OCI-LY1 (cell line): ENCODE measurements around the gene DENND1A.

Experiments used
- EZH2 ChIP-seq: fragments of 200-600 bp; sonication (generic), shearing (Covaris generic); IDR thresholded peaks from 2 replicates; pipeline ENCODE4 v1.8.0; 2017; ENCODE audit warnings: borderline replicate concordance, mixed run types, mild to moderate bottlenecking, antibody characterized with exemption, low read length, moderate library complexity, mixed read lengths
- TF ChIP-seq, protein P1 (sequence below): fragments of 200-600 bp; sonication (generic), shearing (Covaris generic); IDR thresholded peaks from 2 replicates; pipeline ENCODE4 v1.5.1; 2017; ENCODE audit warnings: mild to moderate bottlenecking, antibody characterized with exemption, low read length, moderate library complexity, mixed read lengths

DNA sequence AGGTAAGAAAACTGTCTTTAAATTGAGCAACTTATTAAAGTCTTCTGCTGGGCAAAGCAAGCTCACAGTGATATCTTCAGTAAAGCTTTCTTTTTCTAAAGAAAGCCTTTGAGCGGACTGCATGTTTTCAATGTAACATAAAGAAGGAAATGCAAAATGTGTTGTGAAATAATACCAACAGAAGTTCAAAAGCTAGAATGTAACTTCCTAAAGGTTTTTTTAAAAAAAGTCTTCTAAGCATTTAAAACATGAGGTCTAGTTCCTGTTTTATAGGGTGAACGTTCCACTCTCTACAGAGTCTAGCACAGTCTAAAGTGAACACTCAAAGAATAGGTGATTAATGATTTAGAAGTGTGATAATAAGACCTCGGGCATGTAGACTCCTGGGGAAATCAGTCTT lies 62.9 kb downstream of the DENND1A start:
- TF ChIP-seq, protein P1, sequence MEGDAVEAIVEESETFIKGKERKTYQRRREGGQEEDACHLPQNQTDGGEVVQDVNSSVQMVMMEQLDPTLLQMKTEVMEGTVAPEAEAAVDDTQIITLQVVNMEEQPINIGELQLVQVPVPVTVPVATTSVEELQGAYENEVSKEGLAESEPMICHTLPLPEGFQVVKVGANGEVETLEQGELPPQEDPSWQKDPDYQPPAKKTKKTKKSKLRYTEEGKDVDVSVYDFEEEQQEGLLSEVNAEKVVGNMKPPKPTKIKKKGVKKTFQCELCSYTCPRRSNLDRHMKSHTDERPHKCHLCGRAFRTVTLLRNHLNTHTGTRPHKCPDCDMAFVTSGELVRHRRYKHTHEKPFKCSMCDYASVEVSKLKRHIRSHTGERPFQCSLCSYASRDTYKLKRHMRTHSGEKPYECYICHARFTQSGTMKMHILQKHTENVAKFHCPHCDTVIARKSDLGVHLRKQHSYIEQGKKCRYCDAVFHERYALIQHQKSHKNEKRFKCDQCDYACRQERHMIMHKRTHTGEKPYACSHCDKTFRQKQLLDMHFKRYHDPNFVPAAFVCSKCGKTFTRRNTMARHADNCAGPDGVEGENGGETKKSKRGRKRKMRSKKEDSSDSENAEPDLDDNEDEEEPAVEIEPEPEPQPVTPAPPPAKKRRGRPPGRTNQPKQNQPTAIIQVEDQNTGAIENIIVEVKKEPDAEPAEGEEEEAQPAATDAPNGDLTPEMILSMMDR = no peak
- no peak for TF ChIP-seq EZH2
